HG02970 (cell line): ENCODE measurements around the gene IFT27.
"Not testable (repeated sequence)": the region's sequence is repeated elsewhere in the genome, so short reads cannot be mapped to it uniquely, and the experiment has no call there.

Experiments
- ATAC-seq: cut with Tn5 transposase; IDR thresholded peaks from one replicate; pipeline ENCODE4 v1.9.1; 2021; ENCODE audit warnings: mild to moderate bottlenecking, moderate library complexity, moderate number of reproducible peaks; ENCODE audit not compliant: unreplicated experiment, low FRiP score

IFT27 gene

GRCh38 chr22:36746375-36746970, 29.4 kb downstream of the IFT27 start:
- no peak for ATAC-seq

GRCh38 chr22:36745301-36745995, 30.5 kb downstream of the IFT27 start:
- ATAC-seq, result no peak

- no peak for ATAC-seq
Observed at GRCh38 chr22:36744791-36745190, 31.1 kb downstream of the IFT27 start.

- no peak for ATAC-seq
Observed at GRCh38 chr22:36744413-36744765, 31.5 kb downstream of the IFT27 start.

GRCh38 chr22:36743591-36744412, 32.1 kb downstream of the IFT27 start:
- no peak for ATAC-seq

GRCh38 chr22:36743011-36743410, 32.9 kb downstream of the IFT27 start:
- ATAC-seq, result no peak

- no peak for ATAC-seq
Observed at GRCh38 chr22:36741968-36742367, 34.0 kb downstream of the IFT27 start.

- ATAC-seq, result no peak
Observed at GRCh38 chr22:36741204-36741793, 34.6 kb downstream of the IFT27 start.

- no peak for ATAC-seq
Observed at GRCh38 chr22:36740716-36741115, 35.2 kb downstream of the IFT27 start.

GRCh38 chr22:36739185-36739584, 36.7 kb downstream of the IFT27 start:
- ATAC-seq, result no peak

- ATAC-seq, result no peak
Observed at GRCh38 chr22:36738416-36739020, 37.4 kb downstream of the IFT27 start.

GRCh38 chr22:36737776-36738175, 38.1 kb downstream of the IFT27 start:
- no peak for ATAC-seq

GRCh38 chr22:36736701-36737320, 39.1 kb downstream of the IFT27 start:
- ATAC-seq, result no peak

- no peak for ATAC-seq
Observed at GRCh38 chr22:36734171-36735058, 41.5 kb downstream of the IFT27 start.

GRCh38 chr22:36733271-36733670, 42.6 kb downstream of the IFT27 start:
- no peak for ATAC-seq

GRCh38 chr22:36732609-36733008, 43.3 kb downstream of the IFT27 start:
- no peak for ATAC-seq

- no peak for ATAC-seq
Observed at GRCh38 chr22:36731916-36732315, 44.0 kb downstream of the IFT27 start.

GRCh38 chr22:36731321-36731720, 44.6 kb downstream of the IFT27 start:
- ATAC-seq, result not testable (repeated sequence)

- no peak for ATAC-seq
Observed at GRCh38 chr22:36730176-36730858, 45.6 kb downstream of the IFT27 start.
